ENCODE measurements around the gene FGD4.
A peak's percentile ranks its signal among the peaks of the same experiment; 100 is the strongest.
"Not testable (repeated sequence)": the region's sequence is repeated elsewhere in the genome, so short reads cannot be mapped to it uniquely, and the experiment has no call there.

Gene FGD4

GRCh38 chr12:32561931-32562341, 162.6 kb downstream of the FGD4 start:
- TF ChIP-seq ZFX (IDR thresholded peaks at IDR 0.05; ENCODE audit: borderline replicate concordance): no peak
- TF ChIP-seq CTCF (IDR thresholded peaks at IDR 0.05): no peak
- H3K27ac ChIP-seq: no peak overlapping the region

GRCh38 chr12:32562413-32562812, 163.1 kb downstream of the FGD4 start:
- H3K27ac ChIP-seq: not testable (repeated sequence)

- TF ChIP-seq CTCF (IDR thresholded peaks at IDR 0.05): no peak
- no peak for TF ChIP-seq ZFX (IDR thresholded peaks at IDR 0.05; ENCODE audit: borderline replicate concordance)
Measured at GRCh38 chr12:32566663-32567295, 167.4 kb downstream of the FGD4 start.

GRCh38 chr12:32567296-32567674, 167.9 kb downstream of the FGD4 start:
- H3K27ac ChIP-seq: peak overlapping the region; percentile 43; the same call in 1 of the 2 replicates
- TF ChIP-seq CTCF (IDR thresholded peaks at IDR 0.05): no peak
- TF ChIP-seq ZFX (IDR thresholded peaks at IDR 0.05; ENCODE audit: borderline replicate concordance): no peak

More at GRCh38 chr12:32566663-32567295, 167.4 kb downstream of the FGD4 start:
- H3K27ac ChIP-seq: peak overlapping the region; percentile 43; the same call in 1 of the 2 replicates

- H3K27ac ChIP-seq: peak overlapping the region; percentile 43
- TF ChIP-seq ZFX (IDR thresholded peaks at IDR 0.05; ENCODE audit: borderline replicate concordance): no peak
- TF ChIP-seq CTCF (IDR thresholded peaks at IDR 0.05): no peak
Measured at GRCh38 chr12:32568228-32568627, 168.9 kb downstream of the FGD4 start.

- TF ChIP-seq CTCF (IDR thresholded peaks at IDR 0.05) (no peak), ZFX (IDR thresholded peaks at IDR 0.05; ENCODE audit: borderline replicate concordance) (no peak)
- no peak overlapping the region for H3K27ac ChIP-seq
Measured at GRCh38 chr12:32569259-32569658, 169.9 kb downstream of the FGD4 start.

- no peak for TF ChIP-seq ZFX (IDR thresholded peaks at IDR 0.05; ENCODE audit: borderline replicate concordance)
- TF ChIP-seq CTCF (IDR thresholded peaks at IDR 0.05): no peak
Measured at GRCh38 chr12:32574585-32574984, 175.2 kb downstream of the FGD4 start.

GRCh38 chr12:32577328-32577727, 178.0 kb downstream of the FGD4 start:
- TF ChIP-seq ZFX (IDR thresholded peaks at IDR 0.05; ENCODE audit: borderline replicate concordance): no peak
- TF ChIP-seq CTCF (IDR thresholded peaks at IDR 0.05): no peak
- H3K27ac ChIP-seq: no peak overlapping the region

More at GRCh38 chr12:32574585-32574984, 175.2 kb downstream of the FGD4 start:
- H3K27ac ChIP-seq: no peak overlapping the region

Data from 22Rv1 (cell line).